ENCODE data around the gene GJA1.

GJA1 gene

DNA sequence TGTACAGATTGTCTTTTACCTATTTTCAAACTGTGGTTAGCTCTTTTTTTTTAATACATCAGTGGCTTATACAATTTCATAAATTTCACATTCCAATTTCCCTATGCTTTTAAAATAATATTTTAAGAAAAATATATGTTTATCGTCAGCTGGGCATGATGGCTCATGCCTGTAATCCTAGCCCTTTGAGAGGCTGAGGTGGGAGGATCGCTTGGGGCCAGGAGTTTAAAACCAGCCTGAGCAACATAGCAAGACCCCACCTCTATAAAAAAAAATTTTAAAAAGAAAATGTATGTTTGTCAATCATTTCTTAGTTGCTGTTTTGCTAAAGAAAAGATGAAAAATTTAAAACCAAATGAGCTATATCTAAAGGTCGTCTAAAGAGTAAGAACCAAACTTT lies 3.4 kb downstream of the GJA1 start:
- H3K27me3 ChIP-seq (ENCODE audit: insufficient read depth, low read length, poor library complexity) = no peaks in the 10 kb centered on the region
- WGBS (ENCODE audit: extremely low coverage, insufficient coverage, low lambda C conversion rate) = no CpG with 5 or more reads among the region's 3 CpGs
- no peak overlapping the region for H2BK15ac ChIP-seq (replicated peaks; ENCODE audit: low read depth)
- H3K9ac ChIP-seq (ENCODE audit: low read length) = peak overlapping the region; percentile 33
- H3K4ac ChIP-seq (ENCODE audit: low read depth, low read length) = no peak overlapping the region
- H3K4me3 ChIP-seq (ENCODE audit: low read length) = peak overlapping the region; percentile 34
- no peak overlapping the region for H3K4me2 ChIP-seq (ENCODE audit: low read length)
- H3K79me2 ChIP-seq (ENCODE audit: control insufficient read depth, insufficient read depth, low read length) = peaks cover 76% of the 10 kb centered on the region
- H2BK5ac ChIP-seq (ENCODE audit: low read length) = no peak overlapping the region
- no peak overlapping the region for H3K18ac ChIP-seq (ENCODE audit: low read length)
- no peak overlapping the region for H4K8ac ChIP-seq (ENCODE audit: low read depth, low read length)
- peaks cover 9% of the 10 kb centered on the region for H3K4me1 ChIP-seq (ENCODE audit: control insufficient read depth, low read depth, low read length)
- no peak overlapping the region for H2BK120ac ChIP-seq (ENCODE audit: low read depth, low read length)
- no peak for DNase-seq
- H2AK5ac ChIP-seq (ENCODE audit: low read length) = no peak overlapping the region
- H3K27ac ChIP-seq (ENCODE audit: low read depth, low read length) = no peak overlapping the region
- H3K23ac ChIP-seq (ENCODE audit: low read length) = no peak overlapping the region
- no peaks in the 10 kb centered on the region for H3K79me1 ChIP-seq (ENCODE audit: low read length)
- H3K36me3 ChIP-seq (ENCODE audit: control insufficient read depth, insufficient read depth, low read length) = peaks cover 3% of the 10 kb centered on the region
- H3K56ac ChIP-seq (ENCODE audit: low read length) = no peak overlapping the region
- no peak overlapping the region for H4K5ac ChIP-seq (ENCODE audit: low read length)

DNA sequence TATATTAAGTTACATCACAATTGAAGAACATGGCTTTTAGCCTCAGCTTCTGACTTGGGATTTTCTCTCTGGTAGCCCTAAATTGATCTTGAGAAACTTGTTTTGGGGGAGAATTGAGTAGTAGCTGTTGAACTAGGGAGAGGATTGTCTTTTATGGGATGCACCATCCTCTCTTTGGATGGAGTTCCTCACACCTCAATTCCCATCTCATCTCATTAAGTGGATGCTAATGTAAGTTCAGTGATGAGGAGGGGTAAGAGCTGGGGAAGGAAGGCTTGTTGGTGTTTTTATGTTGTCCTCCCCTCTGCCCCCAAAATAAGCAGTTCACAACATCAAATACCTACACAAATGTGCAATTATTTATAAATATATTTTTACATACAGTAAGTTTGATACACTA lies 4.0 kb downstream of the GJA1 start:
- no peak overlapping the region for H3K18ac ChIP-seq (ENCODE audit: low read length)

DNA sequence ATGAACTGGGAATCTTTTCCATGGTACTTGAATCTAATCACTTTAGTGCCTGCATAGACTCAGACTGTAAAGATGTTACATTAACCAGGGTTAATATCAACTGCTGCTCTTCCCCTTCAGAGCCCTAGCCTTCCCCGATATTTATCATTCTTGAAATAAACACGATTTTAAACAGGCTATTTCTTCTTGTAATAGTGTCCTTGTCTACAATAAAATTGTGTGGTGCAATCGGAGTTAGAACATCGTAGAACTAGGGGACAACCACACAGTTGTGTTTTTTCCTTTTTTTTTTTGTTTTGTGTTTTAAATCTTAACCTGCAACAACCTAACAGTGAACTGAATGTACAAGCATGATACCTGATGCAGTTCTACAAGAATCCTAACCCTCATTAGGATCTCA lies 4.5 kb downstream of the GJA1 start:
- no peak overlapping the region for H3K4me3 ChIP-seq (ENCODE audit: low read length)
- no peaks in the 10 kb centered on the region for H3K79me1 ChIP-seq (ENCODE audit: low read length)

More for the DNA sequence above, 4.0 kb downstream of the GJA1 start:
- Histone ChIP-seq H3K23ac (ENCODE audit: low read length) (no peak overlapping the region), H4K8ac (ENCODE audit: low read depth, low read length) (no peak overlapping the region), H3K4me1 (ENCODE audit: control insufficient read depth, low read depth, low read length) (peaks cover 9% of the 10 kb centered on the region), H3K79me2 (ENCODE audit: control insufficient read depth, insufficient read depth, low read length) (peaks cover 80% of the 10 kb centered on the region), H4K5ac (ENCODE audit: low read length) (no peak overlapping the region), H3K79me1 (ENCODE audit: low read length) (no peaks in the 10 kb centered on the region), H3K4me3 (ENCODE audit: low read length) (peak overlapping the region; percentile 24), H3K56ac (ENCODE audit: low read length) (peak overlapping the region; percentile 8), H3K27ac (ENCODE audit: low read depth, low read length) (peak overlapping the region; percentile 53), H3K36me3 (ENCODE audit: control insufficient read depth, insufficient read depth, low read length) (peaks cover 3% of the 10 kb centered on the region), H2AK5ac (ENCODE audit: low read length) (no peak overlapping the region), H2BK15ac (replicated peaks; ENCODE audit: low read depth) (no peak overlapping the region), H3K9ac (ENCODE audit: low read length) (peak overlapping the region; percentile 52), H3K4ac (ENCODE audit: low read depth, low read length) (no peak overlapping the region), H3K4me2 (ENCODE audit: low read length) (peak overlapping the region; percentile 9), H3K27me3 (ENCODE audit: insufficient read depth, low read length, poor library complexity) (no peaks in the 10 kb centered on the region), H2BK5ac (ENCODE audit: low read length) (no peak overlapping the region), H2BK120ac (ENCODE audit: low read depth, low read length) (no peak overlapping the region)
- peak; percentile 33 for DNase-seq

DNA sequence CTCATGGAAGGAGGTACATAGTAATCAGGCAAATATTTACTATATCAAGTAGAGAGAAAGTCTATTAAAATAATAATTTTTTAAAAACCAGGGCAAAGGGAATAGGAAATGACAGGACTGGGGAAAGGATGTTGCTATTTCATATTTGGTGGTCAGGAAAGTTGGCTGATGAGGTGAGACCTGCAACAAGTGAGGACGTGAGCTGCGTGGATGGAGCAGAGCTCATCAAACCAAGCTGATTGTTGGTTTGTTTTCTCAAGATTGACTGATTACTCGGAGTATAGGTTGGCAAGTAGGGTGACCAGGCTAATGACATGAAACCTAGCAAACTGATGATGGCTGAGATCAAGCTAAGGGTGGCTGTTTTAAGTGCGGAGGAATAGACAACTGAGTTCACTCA lies 6.0 kb downstream of the GJA1 start:
- Histone ChIP-seq H3K18ac (ENCODE audit: low read length) (no peak overlapping the region), H3K27ac (ENCODE audit: low read depth, low read length) (no peak overlapping the region), H3K36me3 (ENCODE audit: control insufficient read depth, insufficient read depth, low read length) (peaks cover 3% of the 10 kb centered on the region)

More for the DNA sequence above, 4.5 kb downstream of the GJA1 start:
- Histone ChIP-seq H3K27me3 (ENCODE audit: insufficient read depth, low read length, poor library complexity) (no peaks in the 10 kb centered on the region), H3K36me3 (ENCODE audit: control insufficient read depth, insufficient read depth, low read length) (peaks cover 3% of the 10 kb centered on the region), H3K9ac (ENCODE audit: low read length) (peak overlapping the region; percentile 50), H3K56ac (ENCODE audit: low read length) (peak overlapping the region; percentile 29), H2BK5ac (ENCODE audit: low read length) (no peak overlapping the region), H3K4ac (ENCODE audit: low read depth, low read length) (no peak overlapping the region), H3K79me2 (ENCODE audit: control insufficient read depth, insufficient read depth, low read length) (peaks cover 81% of the 10 kb centered on the region), H3K4me1 (ENCODE audit: control insufficient read depth, low read depth, low read length) (peaks cover 8% of the 10 kb centered on the region), H3K4me2 (ENCODE audit: low read length) (peak overlapping the region; percentile 19), H3K27ac (ENCODE audit: low read depth, low read length) (no peak overlapping the region), H2BK15ac (replicated peaks; ENCODE audit: low read depth) (no peak overlapping the region), H3K18ac (ENCODE audit: low read length) (no peak overlapping the region), H4K5ac (ENCODE audit: low read length) (no peak overlapping the region), H2BK120ac (ENCODE audit: low read depth, low read length) (no peak overlapping the region), H4K8ac (ENCODE audit: low read depth, low read length) (no peak overlapping the region), H2AK5ac (ENCODE audit: low read length) (no peak overlapping the region), H3K23ac (ENCODE audit: low read length) (no peak overlapping the region)
- no peak for DNase-seq
- no CpG with 5 or more reads among the region's 4 CpGs for WGBS (ENCODE audit: extremely low coverage, insufficient coverage, low lambda C conversion rate)

DNA sequence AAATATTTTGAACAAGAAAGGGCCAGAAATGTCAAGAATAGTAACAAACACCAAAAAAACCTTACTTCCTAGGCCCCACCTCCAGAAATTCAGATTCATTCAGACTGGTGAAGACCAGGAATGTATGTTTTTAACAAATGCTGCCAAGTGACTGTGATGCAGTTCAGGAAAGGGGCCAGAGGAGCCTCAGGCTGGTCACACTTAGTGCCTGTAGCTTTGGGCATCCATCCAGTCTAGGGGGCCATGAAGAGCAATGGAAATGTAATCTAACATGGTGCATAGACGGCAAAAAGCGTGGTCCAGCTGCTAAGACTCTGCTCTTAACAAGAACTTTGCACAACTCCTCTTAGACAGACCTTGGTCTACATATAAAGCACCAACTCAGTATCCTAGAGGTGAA lies 7.1 kb downstream of the GJA1 start:
- no peak overlapping the region for H3K9ac ChIP-seq (ENCODE audit: low read length)
- no peak overlapping the region for H3K4ac ChIP-seq (ENCODE audit: low read depth, low read length)
- no peak for DNase-seq
- peaks cover 6% of the 10 kb centered on the region for H3K79me1 ChIP-seq (ENCODE audit: low read length)
- WGBS (ENCODE audit: extremely low coverage, insufficient coverage, low lambda C conversion rate) = no CpG with 5 or more reads among the region's 2 CpGs
- no peak overlapping the region for H3K27ac ChIP-seq (ENCODE audit: low read depth, low read length)
- H2BK15ac ChIP-seq (replicated peaks; ENCODE audit: low read depth) = no peak overlapping the region
- peaks cover 85% of the 10 kb centered on the region for H3K79me2 ChIP-seq (ENCODE audit: control insufficient read depth, insufficient read depth, low read length)
- H3K27me3 ChIP-seq (ENCODE audit: insufficient read depth, low read length, poor library complexity) = no peaks in the 10 kb centered on the region
- no peak overlapping the region for H2AK5ac ChIP-seq (ENCODE audit: low read length)
- H3K4me2 ChIP-seq (ENCODE audit: low read length) = peak overlapping the region; percentile 16
- peaks cover 11% of the 10 kb centered on the region for H3K36me3 ChIP-seq (ENCODE audit: control insufficient read depth, insufficient read depth, low read length)
- peaks cover 8% of the 10 kb centered on the region for H3K4me1 ChIP-seq (ENCODE audit: control insufficient read depth, low read depth, low read length)
- H3K18ac ChIP-seq (ENCODE audit: low read length) = no peak overlapping the region
- H4K8ac ChIP-seq (ENCODE audit: low read depth, low read length) = no peak overlapping the region
- H3K23ac ChIP-seq (ENCODE audit: low read length) = no peak overlapping the region
- H4K5ac ChIP-seq (ENCODE audit: low read length) = no peak overlapping the region
- H3K4me3 ChIP-seq (ENCODE audit: low read length) = no peak overlapping the region
- H3K56ac ChIP-seq (ENCODE audit: low read length) = peak overlapping the region; percentile 35
- no peak overlapping the region for H2BK120ac ChIP-seq (ENCODE audit: low read depth, low read length)
- no peak overlapping the region for H2BK5ac ChIP-seq (ENCODE audit: low read length)

More for the DNA sequence above, 6.0 kb downstream of the GJA1 start:
- H3K56ac ChIP-seq (ENCODE audit: low read length) = peak overlapping the region; percentile 77
- H4K5ac ChIP-seq (ENCODE audit: low read length) = no peak overlapping the region
- peak overlapping the region; percentile 48 for H3K9ac ChIP-seq (ENCODE audit: low read length)
- peak overlapping the region; percentile 43 for H3K4me2 ChIP-seq (ENCODE audit: low read length)
- DNase-seq = no peak
- no peak overlapping the region for H2BK5ac ChIP-seq (ENCODE audit: low read length)
- H3K23ac ChIP-seq (ENCODE audit: low read length) = no peak overlapping the region
- no peak overlapping the region for H3K4ac ChIP-seq (ENCODE audit: low read depth, low read length)
- no peak overlapping the region for H2AK5ac ChIP-seq (ENCODE audit: low read length)
- H4K8ac ChIP-seq (ENCODE audit: low read depth, low read length) = no peak overlapping the region
- peaks cover 85% of the 10 kb centered on the region for H3K79me2 ChIP-seq (ENCODE audit: control insufficient read depth, insufficient read depth, low read length)
- no peaks in the 10 kb centered on the region for H3K27me3 ChIP-seq (ENCODE audit: insufficient read depth, low read length, poor library complexity)
- no peak overlapping the region for H2BK120ac ChIP-seq (ENCODE audit: low read depth, low read length)
- peaks cover 1% of the 10 kb centered on the region for H3K79me1 ChIP-seq (ENCODE audit: low read length)
- no peak overlapping the region for H3K4me3 ChIP-seq (ENCODE audit: low read length)
- H2BK15ac ChIP-seq (replicated peaks; ENCODE audit: low read depth) = no peak overlapping the region
- H3K4me1 ChIP-seq (ENCODE audit: control insufficient read depth, low read depth, low read length) = peaks cover 8% of the 10 kb centered on the region
- WGBS (ENCODE audit: extremely low coverage, insufficient coverage, low lambda C conversion rate) = no CpG with 5 or more reads among the region's 4 CpGs

DNA sequence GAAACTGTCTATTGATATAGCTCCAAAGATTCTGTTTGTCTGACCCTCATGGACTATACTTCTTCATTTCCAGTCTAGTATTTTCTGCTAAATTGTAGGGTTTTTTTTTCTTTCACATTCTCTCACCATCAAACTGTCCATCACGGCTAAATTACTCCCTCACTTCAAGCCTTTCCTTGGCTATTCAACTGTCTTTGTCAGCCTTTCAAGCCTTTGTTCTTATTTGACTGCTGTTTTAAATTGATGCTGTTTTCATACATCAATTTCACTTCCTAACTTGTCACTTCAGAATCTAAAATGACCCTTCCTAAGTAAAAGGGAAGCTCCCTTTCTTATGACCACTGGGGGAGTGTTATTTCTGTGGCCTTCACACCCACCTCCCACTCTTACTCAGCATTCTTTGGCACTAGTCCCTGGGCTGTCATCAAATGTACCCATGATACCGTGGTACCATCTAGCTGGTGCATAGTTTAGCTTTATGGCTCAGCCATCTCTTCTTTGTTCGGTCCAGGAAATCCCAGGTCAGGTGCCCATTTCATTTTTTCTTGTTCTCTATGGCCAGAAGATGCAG lies 8.6 kb downstream of the GJA1 start:
- no peak overlapping the region for H3K56ac ChIP-seq (ENCODE audit: low read length)
- no CpG with 5 or more reads among the region's 3 CpGs for WGBS (ENCODE audit: extremely low coverage, insufficient coverage, low lambda C conversion rate)
- H2BK15ac ChIP-seq (replicated peaks; ENCODE audit: low read depth) = no peak overlapping the region
- H3K4me2 ChIP-seq (ENCODE audit: low read length) = no peak overlapping the region
- H3K9ac ChIP-seq (ENCODE audit: low read length) = no peak overlapping the region
- no peaks in the 10 kb centered on the region for H3K27me3 ChIP-seq (ENCODE audit: insufficient read depth, low read length, poor library complexity)
- peaks cover 8% of the 10 kb centered on the region for H3K4me1 ChIP-seq (ENCODE audit: control insufficient read depth, low read depth, low read length)
- no peak overlapping the region for H2BK5ac ChIP-seq (ENCODE audit: low read length)
- peaks cover 79% of the 10 kb centered on the region for H3K79me2 ChIP-seq (ENCODE audit: control insufficient read depth, insufficient read depth, low read length)
- H3K79me1 ChIP-seq (ENCODE audit: low read length) = peaks cover 6% of the 10 kb centered on the region
- no peak overlapping the region for H4K5ac ChIP-seq (ENCODE audit: low read length)
- H3K23ac ChIP-seq (ENCODE audit: low read length) = no peak overlapping the region
- H3K36me3 ChIP-seq (ENCODE audit: control insufficient read depth, insufficient read depth, low read length) = peaks cover 13% of the 10 kb centered on the region
- no peak overlapping the region for H3K18ac ChIP-seq (ENCODE audit: low read length)
- no peak overlapping the region for H2AK5ac ChIP-seq (ENCODE audit: low read length)
- no peak overlapping the region for H4K8ac ChIP-seq (ENCODE audit: low read depth, low read length)
- no peak for DNase-seq
- no peak overlapping the region for H2BK120ac ChIP-seq (ENCODE audit: low read depth, low read length)
- H3K4me3 ChIP-seq (ENCODE audit: low read length) = no peak overlapping the region
- H3K4ac ChIP-seq (ENCODE audit: low read depth, low read length) = no peak overlapping the region
- no peak overlapping the region for H3K27ac ChIP-seq (ENCODE audit: low read depth, low read length)
